Tibial artery (tissue), 4 donors: ENCODE measurements around the gene PLA2G4F.

Source experiments
- DNase-seq, 2 donors: peaks; one replicate each; pipeline ENCODE4 v3.0.0-alpha.2; 2019
- H3K27ac ChIP-seq, 2 donors: fragments of 200-600 bp; sonication (generic) in 1 of 2; 1 replicate in 1 of 2; 2 replicates in 1 of 2; pipeline ENCODE4 v1.5.1; 2018 to 2019; ENCODE audit warnings: mild to moderate bottlenecking in 1 of 2
- H3K27me3 ChIP-seq, 2 donors: fragments of 200-600 bp; sonication (generic) in 1 of 2; one replicate each; pipeline versions ENCODE4 v1.5.1 to v1.6.0; 2016 to 2019
- H3K36me3 ChIP-seq, 3 donors: fragments of 200-600 bp; sonication (generic) in 2 of 3; one replicate each; pipeline ENCODE4 v1.5.1; 2016 to 2019; ENCODE audit warnings: mild to moderate bottlenecking in 2 of 3
- H3K4me1 ChIP-seq, 4 donors: fragments of 200-600 bp; sonication (generic) in 2 of 4; 1 replicate in 3 of 4; 2 replicates in 1 of 4; pipeline ENCODE4 v1.5.1; 2016 to 2019
- H3K4me3 ChIP-seq, 2 donors: fragments of 200-600 bp; sonication (generic) in 1 of 2; 1 replicate in 1 of 2; 2 replicates in 1 of 2; pipeline ENCODE4 v1.5.1; 2018 to 2019; ENCODE audit warnings: mild to moderate bottlenecking in 2 of 2
- H3K9me3 ChIP-seq, 3 donors: fragments of 200-600 bp; sonication (generic) in 1 of 3; one replicate each; pipeline ENCODE4 v1.5.1; 2016 to 2019
- CTCF ChIP-seq, 2 experiments: fragments of 200-600 bp in 1 of 2; fragments of 450-650 bp in 1 of 2; IDR thresholded peaks; one replicate each; pipeline ENCODE4 v1.5.1; 2017 to 2019; ENCODE audit warnings: antibody characterized with exemption in 2 of 2, mild to moderate bottlenecking in 1 of 2, moderate library complexity in 1 of 2
- intact Hi-C: fragments of 100-400 bp; cut with DNase I; formaldehyde crosslinking; loops from one replicate; pipeline ENCODE4 v1.15.0; 2023; ENCODE audit warnings: low total_unique reads

Gene PLA2G4F

GRCh38 chr15:42154212-42154941 is 2.1 kb downstream of the PLA2G4F start:
- H3K4me1 ChIP-seq, result peaks cover 0 to 13% (median 7%) of the 10 kb centered on the region in 4 donors
- intact Hi-C loops, result no loop called here
- TF ChIP-seq CTCF (IDR thresholded peaks at IDR 0.05), result no peak
- H3K9me3 ChIP-seq, result no peaks in the 10 kb centered on the region
- no peaks in the 10 kb centered on the region for H3K27me3 ChIP-seq
- H3K36me3 ChIP-seq, result peaks cover 4 to 11% (median 10%) of the 10 kb centered on the region in 3 donors
- no peak overlapping the region for H3K4me3 ChIP-seq
- DNase-seq, result peak in 1 of 2 donors; percentile 59
- H3K27ac ChIP-seq, result no peak overlapping the region

GRCh38 chr15:42153874-42154211 is 2.6 kb downstream of the PLA2G4F start:
- TF ChIP-seq CTCF (IDR thresholded peaks at IDR 0.05), result no peak
- intact Hi-C loops, result no loop called here
- Histone ChIP-seq H3K36me3 (peaks cover 0 to 6% (median 4%) of the 10 kb centered on the region in 3 donors), H3K4me3 (no peak overlapping the region), H3K9me3 (no peaks in the 10 kb centered on the region), H3K4me1 (peaks cover 0 to 13% (median 7%) of the 10 kb centered on the region in 4 donors), H3K27me3 (no peaks in the 10 kb centered on the region), H3K27ac (no peak overlapping the region)
- peak in 1 of 2 donors; percentile 53 for DNase-seq

GRCh38 chr15:42152921-42153698 is 3.3 kb downstream of the PLA2G4F start:
- H3K27ac ChIP-seq, result no peak overlapping the region
- peak in 1 of 2 donors; percentile 59 for DNase-seq

GRCh38 chr15:42152196-42152920 is 4.1 kb downstream of the PLA2G4F start:
- Histone ChIP-seq H3K9me3 (no peaks in the 10 kb centered on the region), H3K4me3 (no peak overlapping the region), H3K27me3 (no peaks in the 10 kb centered on the region), H3K27ac (no peak overlapping the region), H3K36me3 (no peaks in the 10 kb centered on the region), H3K4me1 (peaks cover 0 to 9% (median 7%) of the 10 kb centered on the region in 4 donors)
- peak in 1 of 2 donors; percentile 71 for DNase-seq
- no peak for TF ChIP-seq CTCF (IDR thresholded peaks at IDR 0.05)
- intact Hi-C loops, result no loop called here

More at GRCh38 chr15:42152921-42153698, 3.3 kb downstream of the PLA2G4F start:
- H3K27me3 ChIP-seq, result no peaks in the 10 kb centered on the region
- intact Hi-C loops, result no loop called here
- no peaks in the 10 kb centered on the region for H3K36me3 ChIP-seq
- no peak overlapping the region for H3K4me3 ChIP-seq
- no peak for TF ChIP-seq CTCF (IDR thresholded peaks at IDR 0.05)
- peaks cover 0 to 10% (median 7%) of the 10 kb centered on the region in 4 donors for H3K4me1 ChIP-seq
- H3K9me3 ChIP-seq, result no peaks in the 10 kb centered on the region

GRCh38 chr15:42151736-42152135 is 4.7 kb downstream of the PLA2G4F start:
- Histone ChIP-seq H3K27me3 (no peaks in the 10 kb centered on the region), H3K9me3 (no peaks in the 10 kb centered on the region), H3K36me3 (no peaks in the 10 kb centered on the region), H3K4me1 (peaks cover 0 to 9% (median 7%) of the 10 kb centered on the region in 4 donors), H3K27ac (no peak overlapping the region), H3K4me3 (no peak overlapping the region)
- DNase-seq, result peak in 1 of 2 donors; percentile 60
- TF ChIP-seq CTCF (IDR thresholded peaks at IDR 0.05), result no peak
- intact Hi-C loops, result no loop called here
